Erythroblast (primary cell): ENCODE measurements around the gene CDCA7L.

ENCODE experiments used
- GATA1 ChIP-seq: IDR thresholded peaks from 2 replicates; pipeline ENCODE4 v1.6.1; 2011; ENCODE audit warnings: low read depth, mild to moderate bottlenecking, control low read depth, low read length, moderate library complexity
- POLR2A ChIP-seq: IDR thresholded peaks from 2 replicates; pipeline ENCODE4 v1.6.1; 2011; ENCODE audit warnings: mild to moderate bottlenecking, low read length

DNA sequence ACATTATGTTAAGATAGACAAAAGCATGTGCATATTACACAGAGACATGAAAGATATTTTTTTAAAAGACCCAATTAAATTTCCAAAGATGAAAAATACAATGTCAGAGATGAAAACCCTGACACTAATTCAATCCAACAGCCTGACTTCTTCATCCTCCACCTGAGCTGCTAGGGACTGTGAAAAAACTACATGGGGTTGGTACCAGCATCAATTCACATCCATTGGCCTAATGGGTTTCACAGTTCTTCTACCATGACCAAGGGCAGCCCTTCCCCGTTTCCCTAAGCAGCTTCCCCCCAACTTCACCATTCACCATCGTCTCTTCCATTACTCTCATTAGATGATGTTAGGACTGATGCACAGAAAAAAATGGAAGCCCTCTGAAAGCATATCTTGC, 37.4 kb upstream of the CDCA7L start:
- TF ChIP-seq POLR2A (no peak), GATA1 (no peak)
